ENCODE data around the gene TIMM10B. TPM values are rescaled to one million over a fixed set of nuclear protein-coding genes. Genes with fewer than 3 reads are reported as not detected.

The TIMM10B gene
- total and polyA plus RNA-seq, 9 of the 15 experiments (the other 6 are each of a cell fraction or from before 2014, with no cell fraction given), result 43.2 to 163 (median 57.0) TPM

GRCh38 chr11:6473451-6474412 lies 7.6 kb upstream of the TIMM10B start, which contains the start of gene TRIM3 (continued):
- TF ChIP-seq ZNF146 (CRISPR knock-in tag; IDR thresholded peaks at IDR 0.05; ENCODE audit: unreplicated experiment) (no peak), ZNF780A (CRISPR knock-in tag; IDR thresholded peaks at IDR 0.05) (no peak), SAFB (IDR thresholded peaks at IDR 0.05; ENCODE audit: borderline replicate concordance, low read depth, low read length) (no peak), SMAD3 (CRISPR knock-in tag; conservative IDR thresholded peaks at IDR 0.05) (no peak), BRF1 (IDR thresholded peaks at IDR 0.05; ENCODE audit: borderline replicate concordance, extremely low read depth, insufficient read length) (no peak), U2AF1 (optimal IDR thresholded peaks at IDR 0.05; ENCODE audit: low read depth, low read length) (no peak), HDAC8 (tag; IDR thresholded peaks at IDR 0.05) (no peak), ZNF717 (CRISPR knock-in tag; IDR thresholded peaks at IDR 0.05) (no peak), RBBP5 (IDR thresholded peaks at IDR 0.05; ENCODE audit: borderline replicate concordance, insufficient read depth, low read length, poor library complexity, severe bottlenecking) (peak; percentile 31), ZNF586 (CRISPR knock-in tag; conservative IDR thresholded peaks at IDR 0.05) (no peak), CBX2 (IDR thresholded peaks at IDR 0.05; ENCODE audit: insufficient read depth, low read length, poor library complexity, severe bottlenecking) (no peak), MXI1 (IDR thresholded peaks at IDR 0.05; ENCODE audit: low read depth, low read length) (no peak), BDP1 (IDR thresholded peaks at IDR 0.05; ENCODE audit: insufficient read depth, insufficient read length) (no peak), RB1 (IDR thresholded peaks at IDR 0.05; ENCODE audit: low read depth) (peak; percentile 50), ZNF444 (CRISPR knock-in tag; IDR thresholded peaks at IDR 0.05) (no peak), NFATC3 (IDR thresholded peaks at IDR 0.05) (no peak), ZNF668 (CRISPR knock-in tag; IDR thresholded peaks at IDR 0.05) (no peak), HDAC6 (IDR thresholded peaks at IDR 0.05; ENCODE audit: low read depth, low read length) (no peak), FOXA3 (CRISPR knock-in tag; conservative IDR thresholded peaks at IDR 0.05 in 1 of 2, IDR thresholded peaks at IDR 0.05 in 1 of 2) (no peak), SMAD1 (IDR thresholded peaks at IDR 0.05; ENCODE audit: low read depth, low read length, partially characterized antibody) (no peak), SMAD2 (IDR thresholded peaks at IDR 0.05; ENCODE audit: low read depth, low read length) (no peak), MAFK (IDR thresholded peaks at IDR 0.05; ENCODE audit: low read length) (no peak), HLTF (IDR thresholded peaks at IDR 0.05) (no peak), NFE2 (IDR thresholded peaks at IDR 0.05; ENCODE audit: low read depth) (no peak), HCFC1 (IDR thresholded peaks at IDR 0.05; ENCODE audit: low read depth, low read length) (no peak), ZNF445 (CRISPR knock-in tag; IDR thresholded peaks at IDR 0.05; ENCODE audit: low read depth) (no peak), POLR2AphosphoS5 (IDR thresholded peaks at IDR 0.05; ENCODE audit: control insufficient read depth, insufficient read depth, low read depth, low read length) (no peak), TEAD4 (IDR thresholded peaks at IDR 0.05; ENCODE audit: low read length) (no peak), TEAD4 (CRISPR knock-in tag; IDR thresholded peaks at IDR 0.05; ENCODE audit: borderline replicate concordance) (no peak), FUS (optimal IDR thresholded peaks at IDR 0.05; ENCODE audit: low read depth, low read length) (no peak)
- TF ChIP-seq, protein P1, sequence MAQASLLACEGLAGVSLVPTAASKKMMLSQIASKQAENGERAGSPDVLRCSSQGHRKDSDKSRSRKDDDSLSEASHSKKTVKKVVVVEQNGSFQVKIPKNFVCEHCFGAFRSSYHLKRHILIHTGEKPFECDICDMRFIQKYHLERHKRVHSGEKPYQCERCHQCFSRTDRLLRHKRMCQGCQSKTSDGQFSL (CRISPR knock-in tag; IDR thresholded peaks at IDR 0.05), result no peak
- TF ChIP-seq, protein P1 (tag; IDR thresholded peaks at IDR 0.05), result no peak
